GM10266 (cell line): Measurements from ENCODE around the gene ADCY2.
A peak's percentile ranks its signal among the peaks of the same experiment; 100 is the strongest.

Experiments used
- DNase-seq: peaks from one replicate; pipeline ENCODE4 v3.0.0; 2012; ENCODE audit errors: extremely low spot score
- CTCF ChIP-seq: IDR thresholded peaks from 2 replicates; pipeline ENCODE4 v1.5.1; 2012; ENCODE audit warnings: mild to moderate bottlenecking, low read depth; ENCODE audit not compliant: control insufficient read depth, insufficient read depth; ENCODE audit errors: missing control alignments

Gene ADCY2

GRCh38 chr5:7779019-7780005, 383.4 kb downstream of the ADCY2 start:
- DNase-seq, result peak; percentile 22
- TF ChIP-seq CTCF, result no peak

- no peak for DNase-seq
- TF ChIP-seq CTCF, result no peak
These were observed 386.0 kb downstream of the ADCY2 start for GRCh38 chr5:7781899-7782298.

GRCh38 chr5:7784683-7785380, 388.9 kb downstream of the ADCY2 start:
- no peak for DNase-seq
- no peak for TF ChIP-seq CTCF

- no peak for DNase-seq
- no peak for TF ChIP-seq CTCF
These were observed 391.8 kb downstream of the ADCY2 start for GRCh38 chr5:7787770-7788169.

GRCh38 chr5:7789567-7789966, 393.6 kb downstream of the ADCY2 start:
- DNase-seq, result no peak
- TF ChIP-seq CTCF, result no peak

GRCh38 chr5:7793895-7794294, 398.0 kb downstream of the ADCY2 start:
- TF ChIP-seq CTCF, result no peak

GRCh38 chr5:7794311-7794710, 398.4 kb downstream of the ADCY2 start:
- no peak for TF ChIP-seq CTCF
- peak; percentile 49 for DNase-seq

More at GRCh38 chr5:7793895-7794294, 398.0 kb downstream of the ADCY2 start:
- no peak for DNase-seq
